ENCODE data around the gene CAV3. TPM values are rescaled to one million over a fixed set of nuclear protein-coding genes. Genes with fewer than 3 reads are reported as not detected.

Gene CAV3
- total and polyA plus RNA-seq, 2 donors from 2014 or later, result not detected

DNA sequence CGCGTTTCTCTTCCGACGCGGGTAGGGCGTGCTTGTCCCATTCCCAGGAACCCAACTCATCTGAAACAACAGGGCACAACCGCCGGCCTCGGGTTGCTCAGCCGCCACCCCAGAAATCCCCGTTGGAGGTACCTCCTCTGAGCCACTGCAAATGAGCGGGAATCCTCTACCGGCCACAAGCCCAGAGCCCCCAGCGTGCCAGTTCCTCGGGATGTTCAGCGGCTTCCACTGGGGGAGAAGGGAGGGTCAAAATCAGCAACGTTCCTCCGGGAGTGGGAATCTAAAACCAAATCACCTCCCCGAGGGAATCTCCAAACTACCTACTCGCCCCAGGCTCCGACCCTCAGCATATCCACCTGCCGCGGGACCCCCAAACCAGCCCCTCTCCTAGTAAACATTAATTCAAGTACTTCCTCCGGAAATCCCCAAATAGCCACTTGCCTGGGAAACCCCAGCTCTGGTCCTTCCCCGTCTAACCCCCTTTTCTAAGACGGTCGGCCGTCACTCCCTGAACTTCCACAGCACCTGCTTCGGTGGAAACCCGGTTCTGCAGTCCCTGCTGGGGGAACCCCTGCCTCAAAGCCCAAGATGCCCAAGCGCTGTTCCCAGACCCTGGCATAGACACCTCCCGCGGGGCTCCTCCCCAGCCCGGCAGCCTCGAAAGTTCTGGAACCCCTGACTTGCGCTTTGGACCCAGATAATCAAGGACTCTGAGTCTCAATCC lies 34.9 kb downstream of the CAV3 start:
- H3K9ac ChIP-seq (ENCODE audit: low read length in 3 of 3), result no peak overlapping the region
- H3K27me3 ChIP-seq (ENCODE audit: control insufficient read depth, insufficient read depth, low read length), result peaks cover 14% of the 10 kb centered on the region
- H3K4me3 ChIP-seq (ENCODE audit: low read length in 3 of 3), result peak overlapping the region in 1 of 3 donors; percentile 37

DNA sequence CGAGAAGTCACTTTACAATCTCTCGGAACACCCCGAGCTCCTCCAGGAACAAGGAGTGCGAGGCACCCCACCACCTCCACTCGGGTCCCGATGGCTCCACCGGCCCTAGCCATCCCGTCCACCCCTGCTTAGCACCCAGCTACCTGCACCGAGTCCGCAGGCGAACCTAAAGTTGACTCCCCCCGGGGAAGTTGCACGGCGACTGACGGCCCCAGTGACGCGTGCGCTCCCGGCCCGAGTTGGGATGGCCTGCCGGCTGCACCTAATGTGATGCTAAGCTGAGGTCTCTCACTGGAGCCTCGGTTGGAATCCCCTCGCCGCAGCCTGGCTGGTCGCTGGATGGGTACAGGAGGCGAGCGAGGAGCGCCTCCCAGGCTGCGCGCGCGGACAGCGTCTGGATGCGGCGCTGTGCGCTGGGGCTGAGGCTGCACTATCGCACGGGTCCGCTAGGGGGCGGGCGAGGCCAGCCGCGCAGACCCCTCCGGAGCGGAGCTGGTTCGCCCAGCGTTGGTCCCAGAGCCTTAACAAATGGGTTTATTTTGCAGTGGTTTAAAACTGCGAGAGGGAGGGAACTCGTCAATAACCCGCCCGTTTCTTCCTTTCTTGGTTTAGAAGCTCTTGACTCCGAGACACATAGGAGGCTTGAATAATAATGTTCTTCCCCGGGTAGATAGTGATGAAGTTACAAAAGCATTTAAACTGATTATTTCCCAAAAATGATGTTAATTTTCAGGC lies 35.7 kb downstream of the CAV3 start, which contains the start of gene OXTR:
Gene OXTR, minus strand, starts transcription at position 526 of the 735 bp plus-strand sequence. CDS start 1,426 bp downstream, outside the sequence.
- intact Hi-C loops (cut with DNase I), result no loop called here
- peaks cover 14% of the 10 kb centered on the region for H3K27me3 ChIP-seq (ENCODE audit: control insufficient read depth, insufficient read depth, low read length)
- H3K9ac ChIP-seq (ENCODE audit: low read length in 3 of 3), result no peak within 1 kb of the TSS
- FAIRE-seq (no peak), DNase-seq (peak; percentile 79 to 82 (median 79))
- H3K4me1 ChIP-seq (ENCODE audit: control insufficient read depth in 2 of 3, insufficient read depth in 2 of 3, low read depth in 1 of 3, low read length in 3 of 3), result peaks cover 0 to 17% (median 0%) of the 10 kb centered on the region in 3 donors
- no peak within 1 kb of the TSS for H3K27ac ChIP-seq (ENCODE audit: low read depth in 2 of 2, low read length in 2 of 2)
- TF ChIP-seq, protein P1, sequence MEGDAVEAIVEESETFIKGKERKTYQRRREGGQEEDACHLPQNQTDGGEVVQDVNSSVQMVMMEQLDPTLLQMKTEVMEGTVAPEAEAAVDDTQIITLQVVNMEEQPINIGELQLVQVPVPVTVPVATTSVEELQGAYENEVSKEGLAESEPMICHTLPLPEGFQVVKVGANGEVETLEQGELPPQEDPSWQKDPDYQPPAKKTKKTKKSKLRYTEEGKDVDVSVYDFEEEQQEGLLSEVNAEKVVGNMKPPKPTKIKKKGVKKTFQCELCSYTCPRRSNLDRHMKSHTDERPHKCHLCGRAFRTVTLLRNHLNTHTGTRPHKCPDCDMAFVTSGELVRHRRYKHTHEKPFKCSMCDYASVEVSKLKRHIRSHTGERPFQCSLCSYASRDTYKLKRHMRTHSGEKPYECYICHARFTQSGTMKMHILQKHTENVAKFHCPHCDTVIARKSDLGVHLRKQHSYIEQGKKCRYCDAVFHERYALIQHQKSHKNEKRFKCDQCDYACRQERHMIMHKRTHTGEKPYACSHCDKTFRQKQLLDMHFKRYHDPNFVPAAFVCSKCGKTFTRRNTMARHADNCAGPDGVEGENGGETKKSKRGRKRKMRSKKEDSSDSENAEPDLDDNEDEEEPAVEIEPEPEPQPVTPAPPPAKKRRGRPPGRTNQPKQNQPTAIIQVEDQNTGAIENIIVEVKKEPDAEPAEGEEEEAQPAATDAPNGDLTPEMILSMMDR (IDR thresholded peaks at IDR 0.05; ENCODE audit: borderline replicate concordance, extremely low read depth, insufficient read depth), result peak; percentile 92
- H3K9me3 ChIP-seq (ENCODE audit: control insufficient read depth in 2 of 3, insufficient read depth in 1 of 3, low read length in 3 of 3), result no peaks in the 10 kb centered on the region
- H3K4me3 ChIP-seq (ENCODE audit: low read length in 3 of 3), result peak within 1 kb of the TSS in 2 of 3 donors; percentile 24 to 37
- no peaks in the 10 kb centered on the region for H3K36me3 ChIP-seq (ENCODE audit: control insufficient read depth in 2 of 3, insufficient read depth in 3 of 3, low read length in 3 of 3)

More for the DNA sequence above, 34.9 kb downstream of the CAV3 start:
- FAIRE-seq (no peak), DNase-seq (peak in 3 of 5 donors; percentile 11 to 51 (median 12))
- TF ChIP-seq, protein P1 (IDR thresholded peaks at IDR 0.05; ENCODE audit: borderline replicate concordance, extremely low read depth, insufficient read depth), result no peak
- no peak overlapping the region for H3K27ac ChIP-seq (ENCODE audit: low read depth in 2 of 2, low read length in 2 of 2)
- no peaks in the 10 kb centered on the region for H3K9me3 ChIP-seq (ENCODE audit: control insufficient read depth in 2 of 3, insufficient read depth in 1 of 3, low read length in 3 of 3)
- H3K36me3 ChIP-seq (ENCODE audit: control insufficient read depth in 2 of 3, insufficient read depth in 3 of 3, low read length in 3 of 3), result no peaks in the 10 kb centered on the region
- intact Hi-C loops (cut with DNase I), result no loop called here
- peaks cover 0 to 17% (median 0%) of the 10 kb centered on the region in 3 donors for H3K4me1 ChIP-seq (ENCODE audit: control insufficient read depth in 2 of 3, insufficient read depth in 2 of 3, low read depth in 1 of 3, low read length in 3 of 3)

DNA sequence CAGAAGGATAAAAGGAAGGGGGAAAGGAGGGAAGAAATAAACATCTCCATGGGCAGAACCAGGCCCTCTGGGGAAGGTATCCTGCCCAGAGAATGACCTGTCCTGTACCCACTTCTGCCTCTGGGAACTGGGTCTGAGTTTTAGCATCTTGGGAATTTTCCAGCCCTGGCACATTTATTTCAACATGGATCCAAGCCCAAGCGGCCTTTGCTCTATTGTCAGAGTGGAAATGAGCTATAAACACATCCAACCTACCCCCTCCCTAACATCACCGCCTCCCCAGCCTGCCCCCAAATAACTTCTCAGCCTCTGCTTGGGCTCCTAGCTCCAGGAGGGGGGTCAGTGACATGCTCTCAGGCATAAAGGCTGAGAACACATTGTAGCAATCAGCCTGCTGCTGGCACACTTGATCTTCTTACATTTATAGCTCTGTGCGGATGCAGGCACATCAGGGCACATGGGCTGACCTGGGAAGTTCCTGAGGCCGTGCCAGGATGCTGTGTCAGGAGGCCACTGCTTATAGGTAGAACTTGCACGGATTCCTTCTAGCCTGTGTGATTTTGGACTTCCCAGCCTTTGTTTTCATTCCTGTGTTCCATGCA lies 40.4 kb downstream of the CAV3 start:
- no peak for DNase-seq
- no peak for FAIRE-seq
- Histone ChIP-seq H3K27ac (ENCODE audit: low read depth in 2 of 2, low read length in 2 of 2) (no peak overlapping the region), H3K9me3 (ENCODE audit: control insufficient read depth in 2 of 3, insufficient read depth in 1 of 3, low read length in 3 of 3) (no peaks in the 10 kb centered on the region), H3K36me3 (ENCODE audit: control insufficient read depth in 2 of 3, insufficient read depth in 3 of 3, low read length in 3 of 3) (no peaks in the 10 kb centered on the region), H3K4me3 (ENCODE audit: low read length in 3 of 3) (no peak overlapping the region), H3K9ac (ENCODE audit: low read length in 3 of 3) (no peak overlapping the region), H3K4me1 (ENCODE audit: control insufficient read depth in 2 of 3, insufficient read depth in 2 of 3, low read depth in 1 of 3, low read length in 3 of 3) (peaks cover 0 to 6% (median 0%) of the 10 kb centered on the region in 3 donors), H3K27me3 (ENCODE audit: control insufficient read depth, insufficient read depth, low read length) (peaks cover 4% of the 10 kb centered on the region)
- TF ChIP-seq, protein P1 (IDR thresholded peaks at IDR 0.05; ENCODE audit: borderline replicate concordance, extremely low read depth, insufficient read depth), result no peak
- intact Hi-C loops (cut with DNase I), result no loop called here

Data from kidney (tissue), 14 donors.